ENCODE results near the gene ADRA1B.

ADRA1B gene

GRCh38 chr5:159912033-159912800 lies 4.1 kb upstream of the ADRA1B start:
- Histone ChIP-seq H3K27ac (ENCODE audit: insufficient read depth in 1 of 2, low read depth in 1 of 2, low read length in 2 of 2, poor library complexity in 1 of 2, severe bottlenecking in 2 of 2) (no peak overlapping the region), H3K9me3 (ENCODE audit: control extremely low read depth in 1 of 5, control insufficient read depth in 4 of 5, insufficient read depth in 2 of 5, low read depth in 1 of 5, low read length in 4 of 5) (no peaks in the 10 kb centered on the region), H3K4me1 (ENCODE audit: control extremely low read depth in 1 of 4, control insufficient read depth in 4 of 4, insufficient read depth in 4 of 4, low read length in 3 of 4) (peaks cover 0 to 10% (median 9%) of the 10 kb centered on the region in 4 experiments), H3K27me3 (replicated peaks in 2 of 5; ENCODE audit: control insufficient read depth in 4 of 5, insufficient read depth in 5 of 5, low read length in 4 of 5) (peaks cover 0 to 38% (median 24%) of the 10 kb centered on the region in 5 experiments), H3K4me3 (ENCODE audit: control insufficient read depth in 1 of 7, extremely low read depth in 1 of 7, insufficient read depth in 4 of 7, low read depth in 2 of 7, low read length in 6 of 7) (no peak overlapping the region), H3K36me3 (ENCODE audit: control insufficient read depth in 4 of 4, insufficient read depth in 4 of 4, low read length in 3 of 4) (no peaks in the 10 kb centered on the region)
- 86% methylated on average over 3 of the region's 4 CpGs for WGBS (ENCODE audit: insufficient coverage)
- CTCF ChIA-PET, result interaction anchor here (0.9 to 1.6 kb wide), 4 partner anchors 9 to 271 kb away, joined by 3 to 4 read pairs (median 4); no protein-coding TSS in a partner anchor
- DNase-seq, result no peak
- POLR2A ChIA-PET, result no interaction called here

GRCh38 chr5:159913048-159913447 lies 3.2 kb upstream of the ADRA1B start:
- Histone ChIP-seq H3K27ac (ENCODE audit: insufficient read depth in 1 of 2, low read depth in 1 of 2, low read length in 2 of 2, poor library complexity in 1 of 2, severe bottlenecking in 2 of 2) (no peak overlapping the region), H3K4me1 (ENCODE audit: control extremely low read depth in 1 of 4, control insufficient read depth in 4 of 4, insufficient read depth in 4 of 4, low read length in 3 of 4) (peaks cover 0 to 10% (median 9%) of the 10 kb centered on the region in 4 experiments), H3K9me3 (ENCODE audit: control extremely low read depth in 1 of 5, control insufficient read depth in 4 of 5, insufficient read depth in 2 of 5, low read depth in 1 of 5, low read length in 4 of 5) (no peaks in the 10 kb centered on the region), H3K4me3 (ENCODE audit: control insufficient read depth in 1 of 7, extremely low read depth in 1 of 7, insufficient read depth in 4 of 7, low read depth in 2 of 7, low read length in 6 of 7) (no peak overlapping the region), H3K27me3 (replicated peaks in 2 of 5; ENCODE audit: control insufficient read depth in 4 of 5, insufficient read depth in 5 of 5, low read length in 4 of 5) (peaks cover 0 to 46% (median 24%) of the 10 kb centered on the region in 5 experiments), H3K36me3 (ENCODE audit: control insufficient read depth in 4 of 4, insufficient read depth in 4 of 4, low read length in 3 of 4) (no peaks in the 10 kb centered on the region)
- POLR2A ChIA-PET, result no interaction called here
- 94% methylated on average over 5 of the region's 6 CpGs for WGBS (ENCODE audit: insufficient coverage)
- CTCF ChIA-PET, result interaction anchor here (1.5 to 2.6 kb wide), 5 partner anchors 8 to 627 kb away, joined by 4 to 13 read pairs (median 4); no protein-coding TSS in a partner anchor
- DNase-seq, result no peak

DNA sequence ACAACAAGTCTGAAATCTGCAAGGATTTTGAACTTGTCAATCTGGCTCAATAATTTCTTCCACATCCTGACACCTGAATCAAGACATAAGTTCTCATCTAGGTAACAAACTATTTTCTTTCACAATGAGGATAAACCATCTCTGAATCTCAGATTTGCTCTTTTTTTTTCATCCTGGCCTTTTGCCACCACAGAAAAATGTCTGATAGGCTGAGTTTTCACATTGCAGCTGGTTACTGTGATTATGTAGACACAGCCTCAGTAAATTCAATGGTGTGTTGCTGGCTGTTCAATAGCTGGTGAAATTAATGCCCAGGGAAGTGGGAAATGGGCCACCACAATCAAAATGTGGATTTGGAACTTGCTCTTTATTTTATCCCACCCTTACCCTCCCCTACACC lies 2.8 kb upstream of the ADRA1B start:
- DNase-seq, result no peak
- Histone ChIP-seq H3K9me3 (ENCODE audit: control extremely low read depth in 1 of 5, control insufficient read depth in 4 of 5, insufficient read depth in 2 of 5, low read depth in 1 of 5, low read length in 4 of 5) (no peaks in the 10 kb centered on the region), H3K27me3 (replicated peaks in 2 of 5; ENCODE audit: control insufficient read depth in 4 of 5, insufficient read depth in 5 of 5, low read length in 4 of 5) (peaks cover 0 to 50% (median 24%) of the 10 kb centered on the region in 5 experiments), H3K4me3 (ENCODE audit: control insufficient read depth in 1 of 7, extremely low read depth in 1 of 7, insufficient read depth in 4 of 7, low read depth in 2 of 7, low read length in 6 of 7) (no peak overlapping the region), H3K36me3 (ENCODE audit: control insufficient read depth in 4 of 4, insufficient read depth in 4 of 4, low read length in 3 of 4) (no peaks in the 10 kb centered on the region), H3K27ac (ENCODE audit: insufficient read depth in 1 of 2, low read depth in 1 of 2, low read length in 2 of 2, poor library complexity in 1 of 2, severe bottlenecking in 2 of 2) (no peak overlapping the region), H3K4me1 (ENCODE audit: control extremely low read depth in 1 of 4, control insufficient read depth in 4 of 4, insufficient read depth in 4 of 4, low read length in 3 of 4) (peaks cover 0 to 10% (median 9%) of the 10 kb centered on the region in 4 experiments)
- POLR2A ChIA-PET, result no interaction called here
- CTCF ChIA-PET, result interaction anchor here (0.8 to 2.6 kb wide), 6 partner anchors 18 to 627 kb away, joined by 3 to 13 read pairs (median 4); no protein-coding TSS in a partner anchor

- Histone ChIP-seq H3K36me3 (ENCODE audit: control insufficient read depth in 4 of 4, insufficient read depth in 4 of 4, low read length in 3 of 4) (no peaks in the 10 kb centered on the region), H3K4me3 (ENCODE audit: control insufficient read depth in 1 of 7, extremely low read depth in 1 of 7, insufficient read depth in 4 of 7, low read depth in 2 of 7, low read length in 6 of 7) (peak overlapping the region in 4 of 7 experiments; percentile 16 to 62 (median 35)), H3K9me3 (ENCODE audit: control extremely low read depth in 1 of 5, control insufficient read depth in 4 of 5, insufficient read depth in 2 of 5, low read depth in 1 of 5, low read length in 4 of 5) (no peaks in the 10 kb centered on the region), H3K27me3 (replicated peaks in 2 of 5; ENCODE audit: control insufficient read depth in 4 of 5, insufficient read depth in 5 of 5, low read length in 4 of 5) (peaks cover 2 to 58% (median 24%) of the 10 kb centered on the region in 5 experiments), H3K27ac (ENCODE audit: insufficient read depth in 1 of 2, low read depth in 1 of 2, low read length in 2 of 2, poor library complexity in 1 of 2, severe bottlenecking in 2 of 2) (no peak overlapping the region), H3K4me1 (ENCODE audit: control extremely low read depth in 1 of 4, control insufficient read depth in 4 of 4, insufficient read depth in 4 of 4, low read length in 3 of 4) (peaks cover 0 to 10% (median 9%) of the 10 kb centered on the region in 4 experiments)
- no peak for DNase-seq
- POLR2A ChIA-PET, result interaction anchor here (0.8 kb wide), 1 partner anchor 19 kb away, joined by 4 read pairs; no protein-coding TSS in a partner anchor
- CTCF ChIA-PET, result interaction anchor here (0.7 to 5.5 kb wide), 10 partner anchors 13 to 760 kb away, joined by 3 to 28 read pairs (median 4); no protein-coding TSS in a partner anchor
- 89% methylated on average over 33 of the region's 36 CpGs for WGBS (ENCODE audit: insufficient coverage)
Measured at GRCh38 chr5:159916841-159917761, 819 bp downstream of the ADRA1B start.

GRCh38 chr5:159917994-159918393 lies 1.7 kb downstream of the ADRA1B start:
- 95% methylated on average over 10 of the region's 10 CpGs for WGBS (ENCODE audit: insufficient coverage)
- peaks cover 2 to 62% (median 24%) of the 10 kb centered on the region in 5 experiments for H3K27me3 ChIP-seq (replicated peaks in 2 of 5; ENCODE audit: control insufficient read depth in 4 of 5, insufficient read depth in 5 of 5, low read length in 4 of 5)

GRCh38 chr5:159921721-159922120 lies 5.4 kb downstream of the ADRA1B start:
- Histone ChIP-seq H3K27ac (ENCODE audit: insufficient read depth in 1 of 2, low read depth in 1 of 2, low read length in 2 of 2, poor library complexity in 1 of 2, severe bottlenecking in 2 of 2) (no peak overlapping the region), H3K36me3 (ENCODE audit: control insufficient read depth in 4 of 4, insufficient read depth in 4 of 4, low read length in 3 of 4) (no peaks in the 10 kb centered on the region), H3K4me1 (ENCODE audit: control extremely low read depth in 1 of 4, control insufficient read depth in 4 of 4, insufficient read depth in 4 of 4, low read length in 3 of 4) (peaks cover 0 to 2% (median under 1%) of the 10 kb centered on the region in 4 experiments), H3K27me3 (replicated peaks in 2 of 5; ENCODE audit: control insufficient read depth in 4 of 5, insufficient read depth in 5 of 5, low read length in 4 of 5) (peaks cover 2 to 61% (median 18%) of the 10 kb centered on the region in 5 experiments), H3K9me3 (ENCODE audit: control extremely low read depth in 1 of 5, control insufficient read depth in 4 of 5, insufficient read depth in 2 of 5, low read depth in 1 of 5, low read length in 4 of 5) (no peaks in the 10 kb centered on the region), H3K4me3 (ENCODE audit: control insufficient read depth in 1 of 7, extremely low read depth in 1 of 7, insufficient read depth in 4 of 7, low read depth in 2 of 7, low read length in 6 of 7) (no peak overlapping the region)
- no peak for DNase-seq
- ChIA-PET POLR2A (no interaction called here), CTCF (interaction anchor here (0.7 to 2.3 kb wide), 4 partner anchors 9 to 480 kb away, joined by 3 to 4 read pairs (median 4); no protein-coding TSS in a partner anchor)
- WGBS (ENCODE audit: insufficient coverage), result no CpG with 5 or more reads among the region's 3 CpGs

More at GRCh38 chr5:159917994-159918393, 1.7 kb downstream of the ADRA1B start:
- Histone ChIP-seq H3K4me3 (ENCODE audit: control insufficient read depth in 1 of 7, extremely low read depth in 1 of 7, insufficient read depth in 4 of 7, low read depth in 2 of 7, low read length in 6 of 7) (no peak overlapping the region), H3K4me1 (ENCODE audit: control extremely low read depth in 1 of 4, control insufficient read depth in 4 of 4, insufficient read depth in 4 of 4, low read length in 3 of 4) (peaks cover 0 to 10% (median 9%) of the 10 kb centered on the region in 4 experiments), H3K27ac (ENCODE audit: insufficient read depth in 1 of 2, low read depth in 1 of 2, low read length in 2 of 2, poor library complexity in 1 of 2, severe bottlenecking in 2 of 2) (no peak overlapping the region), H3K9me3 (ENCODE audit: control extremely low read depth in 1 of 5, control insufficient read depth in 4 of 5, insufficient read depth in 2 of 5, low read depth in 1 of 5, low read length in 4 of 5) (no peaks in the 10 kb centered on the region), H3K36me3 (ENCODE audit: control insufficient read depth in 4 of 4, insufficient read depth in 4 of 4, low read length in 3 of 4) (no peaks in the 10 kb centered on the region)
- no peak for DNase-seq
- ChIA-PET POLR2A (interaction anchor here (0.8 kb wide), 1 partner anchor 20 kb away, joined by 4 read pairs; no protein-coding TSS in a partner anchor), CTCF (interaction anchor here (0.7 to 5.5 kb wide), 9 partner anchors 14 to 631 kb away, joined by 3 to 28 read pairs (median 5); no protein-coding TSS in a partner anchor)
